PC-3 (cell line): ENCODE measurements around the gene EFHC2. TPM values are rescaled to one million over a fixed set of nuclear protein-coding genes. Genes with fewer than 3 reads are reported as not detected.

Experiments used
- ATAC-seq: fragments of 200-7000 bp; cut with Tn5 transposase; 2 replicates; pipeline ENCODE4 v1.9.1; 2020; ENCODE audit warnings: mild to moderate bottlenecking, moderate library complexity
- BruUV-seq: library from RNA; stranded (reverse); fragments of 400-500 nt; replicated peaks from 2 replicates; lab custom pipeline; 2021; lab: Mats Ljungman, UMichigan
- CTCF ChIA-PET: fragments of 300-600 bp; sonication (Branson Sonifier 250); formaldehyde crosslinking; loops from one replicate; lab custom pipeline; 2022; ENCODE audit warnings: antibody characterized with exemption; lab: Charles Lee
- POLR2A ChIA-PET: fragments of 300-600 bp; sonication (Branson Sonifier 250); formaldehyde crosslinking; loops from one replicate; lab custom pipeline; 2022; ENCODE audit warnings: antibody characterized with exemption; ENCODE audit not compliant: unreplicated experiment; lab: Charles Lee
- DNase-seq: peaks from one replicate; pipeline ENCODE4 v3.0.0-alpha.2; 2015
- H2AFZ ChIP-seq: fragments of 300-600 bp; sonication (generic); 2 replicates; pipeline ENCODE4 v1.6.0; 2016; ENCODE audit warnings: antibody characterized with exemption, low read length
- H3F3A ChIP-seq: fragments of 300-600 bp; sonication (generic); one replicate; pipeline ENCODE4 v1.6.0; 2017; ENCODE audit warnings: antibody characterized with exemption, low read length, control low read depth, mild to moderate bottlenecking; ENCODE audit not compliant: unreplicated experiment
- H3K27ac ChIP-seq: fragments of 300-600 bp; sonication (generic); 2 replicates; pipeline ENCODE4 v1.5.1; 2016; ENCODE audit warnings: mild to moderate bottlenecking, low read length
- H3K27me3 ChIP-seq: fragments of 300-600 bp; sonication (generic); 2 replicates; pipeline ENCODE4 v1.6.1; 2016; ENCODE audit warnings: low read length, mixed read lengths
- H3K36me3 ChIP-seq: fragments of 300-600 bp; sonication (generic); 2 replicates; pipeline ENCODE4 v1.6.1; 2016; ENCODE audit warnings: low read depth, mixed run types, low read length, mixed read lengths
- H3K4me1 ChIP-seq: fragments of 300-600 bp; sonication (generic); 2 replicates; pipeline ENCODE4 v1.5.1; 2016; ENCODE audit warnings: low read length; ENCODE audit not compliant: insufficient read depth
- H3K4me2 ChIP-seq: fragments of 300-600 bp; sonication (generic); 2 replicates; pipeline ENCODE4 v1.6.0; 2016; ENCODE audit warnings: low read length
- H3K4me3 ChIP-seq: fragments of 300-600 bp; sonication (generic); 2 replicates; pipeline ENCODE4 v1.5.1; 2016; ENCODE audit warnings: mild to moderate bottlenecking, low read length, mixed read lengths
- H3K79me2 ChIP-seq: fragments of 300-600 bp; sonication (generic); 2 replicates; pipeline ENCODE4 v1.6.1; 2017; ENCODE audit warnings: low read length, mixed read lengths
- H3K9ac ChIP-seq: fragments of 300-600 bp; sonication (generic); 2 replicates; pipeline ENCODE4 v1.6.0; 2016; ENCODE audit warnings: mild to moderate bottlenecking, low read length
- H3K9me2 ChIP-seq: fragments of 300-600 bp; sonication (generic); replicated peaks from 2 replicates; pipeline ENCODE4 v1.6.1; 2016; ENCODE audit warnings: mixed run types, low read length, mixed read lengths
- H3K9me3 ChIP-seq: fragments of 300-600 bp; sonication (generic); 2 replicates; pipeline ENCODE4 v1.6.1; 2016; ENCODE audit warnings: low read length, mixed read lengths
- H4K20me1 ChIP-seq: fragments of 300-600 bp; sonication (generic); 2 replicates; pipeline ENCODE4 v1.6.1; 2016; ENCODE audit warnings: low read length, mixed read lengths
- CTCF ChIP-seq: fragments of 300-600 bp; sonication (generic); conservative IDR thresholded peaks from 2 replicates; pipeline ENCODE4 v1.5.1; 2017; ENCODE audit warnings: antibody characterized with exemption, low read depth, mild to moderate bottlenecking, low read length
- EZH2 ChIP-seq: fragments of 300-600 bp; sonication (generic); IDR thresholded peaks from one replicate; pipeline ENCODE4 v1.6.1; 2017; ENCODE audit warnings: antibody characterized with exemption, mild to moderate bottlenecking, low read length; ENCODE audit not compliant: unreplicated experiment
- EZH2phosphoT487 ChIP-seq: fragments of 300-600 bp; sonication (generic); IDR thresholded peaks from 2 replicates; pipeline ENCODE4 v1.6.1; 2018; ENCODE audit warnings: mild to moderate bottlenecking, antibody characterized with exemption, low read length, borderline replicate concordance
- intact Hi-C: fragments of 100-400 bp; cut with micrococcal nuclease; formaldehyde crosslinking; loops from 2 replicates; pipeline ENCODE4 v1.9.0; 2023
- total RNA-seq: library from RNA; depleted of rRNA; stranded (reverse); fragments of >200 nt; gene quantifications from 2 replicates; pipeline ENCODE4 v1.2.3, GENCODE V29; 2014

Gene EFHC2
- total RNA-seq, 1 experiment from 2014 or later, result 0.40 TPM

GRCh38 chrX:44330227-44330626 is 13.2 kb downstream of the EFHC2 start:
- Histone ChIP-seq H3K27ac (no peak overlapping the region), H3K9me2 (no peaks in the 10 kb centered on the region), H3K36me3 (no peaks in the 10 kb centered on the region), H2AFZ (no peak overlapping the region), H3K4me3 (no peak overlapping the region), H3K9ac (no peak overlapping the region), H3F3A (no peaks in the 10 kb centered on the region), H3K27me3 (no peaks in the 10 kb centered on the region), H3K79me2 (no peaks in the 10 kb centered on the region), H3K9me3 (no peaks in the 10 kb centered on the region), H4K20me1 (no peaks in the 10 kb centered on the region), H3K4me1 (no peaks in the 10 kb centered on the region), H3K4me2 (no peak overlapping the region)
- ATAC-seq, result no peak
- no TSS peak for BruUV-seq
- intact Hi-C loops, result no loop called here
- ChIA-PET CTCF (no interaction called here), POLR2A (no interaction called here)
- TF ChIP-seq CTCF (no peak), EZH2phosphoT487 (no peak), EZH2 (no peak)
- no peak for DNase-seq

GRCh38 chrX:44319550-44319949 is 23.9 kb downstream of the EFHC2 start:
- no peaks in the 10 kb centered on the region for H3K9me2 ChIP-seq
- no peaks in the 10 kb centered on the region for H3F3A ChIP-seq
- H3K36me3 ChIP-seq, result no peaks in the 10 kb centered on the region
- TF ChIP-seq CTCF, result no peak
- no peak for TF ChIP-seq EZH2phosphoT487
- no peak for TF ChIP-seq EZH2
- no peak overlapping the region for H3K9ac ChIP-seq
- no peaks in the 10 kb centered on the region for H4K20me1 ChIP-seq
- no peak overlapping the region for H3K4me2 ChIP-seq
- H3K27ac ChIP-seq, result no peak overlapping the region
- no peaks in the 10 kb centered on the region for H3K79me2 ChIP-seq
- intact Hi-C loops, result no loop called here
- ChIA-PET CTCF (no interaction called here), POLR2A (no interaction called here)
- no peak for ATAC-seq
- H2AFZ ChIP-seq, result no peak overlapping the region
- no peaks in the 10 kb centered on the region for H3K9me3 ChIP-seq
- peak; percentile 41 for DNase-seq
- peaks cover 1% of the 10 kb centered on the region; the same call in 1 of the 2 replicates for H3K4me1 ChIP-seq
- no peaks in the 10 kb centered on the region for H3K27me3 ChIP-seq
- no TSS peak for BruUV-seq
- no peak overlapping the region for H3K4me3 ChIP-seq

GRCh38 chrX:44317181-44317580 is 26.3 kb downstream of the EFHC2 start:
- Histone ChIP-seq H3K9ac (no peak overlapping the region), H4K20me1 (no peaks in the 10 kb centered on the region), H3K9me3 (no peaks in the 10 kb centered on the region), H3K27me3 (no peaks in the 10 kb centered on the region), H3K4me2 (no peak overlapping the region), H3K4me1 (peaks cover 8% of the 10 kb centered on the region; the same call in 1 of the 2 replicates), H3K27ac (no peak overlapping the region), H2AFZ (no peak overlapping the region), H3F3A (no peaks in the 10 kb centered on the region), H3K4me3 (no peak overlapping the region), H3K79me2 (no peaks in the 10 kb centered on the region), H3K36me3 (no peaks in the 10 kb centered on the region), H3K9me2 (no peaks in the 10 kb centered on the region)
- DNase-seq (peak; percentile 53), ATAC-seq (no peak)
- ChIA-PET POLR2A (no interaction called here), CTCF (no interaction called here)
- BruUV-seq, result no TSS peak
- intact Hi-C loops, result no loop called here
- no peak for TF ChIP-seq EZH2
